Posterior vena cava (tissue), 2 donors: ENCODE measurements around the gene LRIG1. TPM values are rescaled to one million over a fixed set of nuclear protein-coding genes. Genes with fewer than 3 reads are reported as not detected.

Experiments used
- DNase-seq: peaks from one replicate; pipeline ENCODE4 v3.0.0-alpha.2; 2020; ENCODE audit warnings: low spot score
- intact Hi-C, 2 donors: fragments of 100-400 bp; cut with DNase I; formaldehyde crosslinking; loops; one replicate each; pipeline versions ENCODE4 v1.14.1 to v1.14.2; 2022 to 2023
- total RNA-seq, 2 donors: library from RNA; stranded (reverse); fragmentation: NEBNext Ultra II Directional; extraction: Animal tissue kit (Norgen Biotek cat#: 25700); gene quantifications; one replicate each; pipeline ENCODE4 v1.2.1, GENCODE V29; 2021
- donor health status: DM: yes; HTN: yes; CAD: no.
- donor health status: DM: yes; HTN: yes; CAD: no.

Gene LRIG1
- total RNA-seq, 2 donors from 2014 or later = 55.7 to 83.8 TPM

- DNase-seq = no peak
- intact Hi-C loops = no loop called here
These were observed 44.1 kb downstream of the LRIG1 start for GRCh38 chr3:66456711-66457173.

- DNase-seq = no peak
- intact Hi-C loops = no loop called here
These were observed 46.4 kb downstream of the LRIG1 start for GRCh38 chr3:66454464-66454859.

GRCh38 chr3:66453651-66454463 lies 47.0 kb downstream of the LRIG1 start:
- no peak for DNase-seq
- intact Hi-C loops = no loop called here

GRCh38 chr3:66452303-66453011 lies 48.4 kb downstream of the LRIG1 start:
- DNase-seq = no peak
- intact Hi-C loops = no loop called here

GRCh38 chr3:66451766-66452165 lies 49.1 kb downstream of the LRIG1 start:
- DNase-seq = no peak
- intact Hi-C loops = no loop called here

- no peak for DNase-seq
- intact Hi-C loops = no loop called here
These were observed 50.3 kb downstream of the LRIG1 start for GRCh38 chr3:66450390-66451022.

GRCh38 chr3:66449411-66449974 lies 51.3 kb downstream of the LRIG1 start:
- no peak for DNase-seq
- intact Hi-C loops = loop anchor here in 1 of 2 donors (10.0 kb wide), 1 partner anchor 625 kb away; no protein-coding TSS in a partner anchor

- intact Hi-C loops = loop anchor here in 1 of 2 donors (10.0 kb wide), 1 partner anchor 619 kb away; no protein-coding TSS in a partner anchor
- no peak for DNase-seq
These were observed 56.6 kb downstream of the LRIG1 start for GRCh38 chr3:66444146-66444644.

- no peak for DNase-seq
- intact Hi-C loops = loop anchor here in 1 of 2 donors (10.0 kb wide), 1 partner anchor 618 kb away; no protein-coding TSS in a partner anchor
These were observed 57.6 kb downstream of the LRIG1 start for GRCh38 chr3:66443118-66443803.

GRCh38 chr3:66442254-66443117 lies 58.3 kb downstream of the LRIG1 start:
- DNase-seq = no peak
- intact Hi-C loops = loop anchor here in 1 of 2 donors (10.0 kb wide), 1 partner anchor 618 kb away; no protein-coding TSS in a partner anchor

GRCh38 chr3:66441692-66442091 lies 59.1 kb downstream of the LRIG1 start:
- DNase-seq = no peak
- intact Hi-C loops = loop anchor here in 1 of 2 donors (10.0 kb wide), 1 partner anchor 617 kb away; no protein-coding TSS in a partner anchor

GRCh38 chr3:66441129-66441528 lies 59.7 kb downstream of the LRIG1 start:
- no peak for DNase-seq
- intact Hi-C loops = loop anchor here in 1 of 2 donors (10.0 kb wide), 1 partner anchor 616 kb away; no protein-coding TSS in a partner anchor

- DNase-seq = no peak
- intact Hi-C loops = loop anchor here in 1 of 2 donors (10.0 kb wide), 1 partner anchor 615 kb away; no protein-coding TSS in a partner anchor
These were observed 61.0 kb downstream of the LRIG1 start for GRCh38 chr3:66439666-66440344.

- no peak for DNase-seq
- intact Hi-C loops = no loop called here
These were observed 62.8 kb downstream of the LRIG1 start for GRCh38 chr3:66438046-66438445.

GRCh38 chr3:66437341-66437929 lies 63.4 kb downstream of the LRIG1 start:
- intact Hi-C loops = no loop called here
- no peak for DNase-seq

GRCh38 chr3:66435989-66436388 lies 64.8 kb downstream of the LRIG1 start:
- DNase-seq = no peak
- intact Hi-C loops = no loop called here

- DNase-seq = no peak
- intact Hi-C loops = no loop called here
These were observed 66.1 kb downstream of the LRIG1 start for GRCh38 chr3:66434726-66435125.
